CMK (cell line): ENCODE results near the gene METTL17.
A peak's percentile ranks its signal among the peaks of the same experiment; 100 is the strongest.
"Not testable (repeated sequence)": the region's sequence is repeated elsewhere in the genome, so short reads cannot be mapped to it uniquely, and the experiment has no call there.

Experiments
- DNase-seq: peaks from one replicate; pipeline ENCODE4 v3.0.0-alpha.2; 2010; ENCODE audit warnings: low read depth

METTL17 gene

GRCh38 chr14:20989787-20990600, at the start of gene METTL17:
Gene METTL17 (plus strand): TSS chr14:20989980. CDS start chr14:20990003, 23 bp downstream.
- DNase-seq: peak; percentile 62

- peak; percentile 15 for DNase-seq
Observed at GRCh38 chr14:20945146-20945545, 44.6 kb upstream of the METTL17 start.

- not testable (repeated sequence) for DNase-seq
Observed at GRCh38 chr14:20946707-20947106, 43.1 kb upstream of the METTL17 start.

- DNase-seq: not testable (repeated sequence)
Observed at GRCh38 chr14:20954736-20955537, 34.8 kb upstream of the METTL17 start, which contains the start of gene RNASE2. Gene RNASE2 (plus strand): TSS chr14:20955487. CDS start chr14:20955772, 285 bp downstream.

GRCh38 chr14:20955538-20955873, 34.3 kb upstream of the METTL17 start:
- not testable (repeated sequence) for DNase-seq

- DNase-seq: no peak
Observed at GRCh38 chr14:20956376-20956976, 33.3 kb upstream of the METTL17 start.

- DNase-seq: not testable (repeated sequence)
Observed at GRCh38 chr14:20958946-20959345, 30.8 kb upstream of the METTL17 start.

GRCh38 chr14:20969336-20969735, 20.4 kb upstream of the METTL17 start:
- DNase-seq: no peak

- no peak for DNase-seq
Observed at GRCh38 chr14:20970647-20970982, 19.2 kb upstream of the METTL17 start.

- DNase-seq: peak; percentile 81
Observed at GRCh38 chr14:20970983-20971704, 18.6 kb upstream of the METTL17 start.

GRCh38 chr14:20971705-20972021, 18.1 kb upstream of the METTL17 start:
- DNase-seq: no peak

GRCh38 chr14:20973501-20973900, 16.3 kb upstream of the METTL17 start:
- DNase-seq: no peak

- no peak for DNase-seq
Observed at GRCh38 chr14:20976291-20976690, 13.5 kb upstream of the METTL17 start.

- DNase-seq: no peak
Observed at GRCh38 chr14:20978687-20979086, 11.1 kb upstream of the METTL17 start.

- no peak for DNase-seq
Observed at GRCh38 chr14:20980906-20981305, 8.9 kb upstream of the METTL17 start.

GRCh38 chr14:20982646-20983369, 7.0 kb upstream of the METTL17 start:
- no peak for DNase-seq

GRCh38 chr14:20985650-20986049, 4.1 kb upstream of the METTL17 start:
- DNase-seq: not testable (repeated sequence)

- DNase-seq: no peak
Observed at GRCh38 chr14:20986811-20987210, 3.0 kb upstream of the METTL17 start.

GRCh38 chr14:20988717-20989470, 886 bp upstream of the METTL17 start:
- no peak for DNase-seq

- no peak for DNase-seq
Observed at GRCh38 chr14:20989471-20989786, 351 bp upstream of the METTL17 start.

GRCh38 chr14:20996521-20996920, 6.7 kb downstream of the METTL17 start:
- DNase-seq: no peak
